ENCODE measurements around the gene KCNQ1. TPM values are rescaled to one million over a fixed set of nuclear protein-coding genes. Genes with fewer than 3 reads are reported as not detected.
A peak's percentile ranks its signal among the peaks of the same experiment; 100 is the strongest.

The KCNQ1 gene
- total RNA-seq, 3 donors from 2014 or later = 15.5 to 44.7 (median 37.4) TPM

DNA sequence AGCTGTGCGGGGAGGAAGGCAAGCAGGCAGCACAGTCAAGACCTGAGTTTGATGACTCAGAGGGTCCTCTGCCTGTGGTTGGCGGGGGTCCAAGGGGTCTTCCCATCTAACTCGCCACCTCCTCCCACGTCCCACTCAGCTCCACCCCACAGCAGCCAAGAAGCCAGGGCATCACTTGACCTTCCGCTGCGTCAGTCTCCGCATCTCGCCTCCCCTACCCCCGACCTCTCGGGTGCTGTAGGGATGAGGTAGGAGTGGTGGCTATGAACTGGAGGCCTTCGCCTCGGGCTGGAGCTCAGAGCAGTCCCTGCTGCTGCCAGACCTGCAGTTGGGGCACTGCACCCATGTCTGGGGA, 350.1 kb downstream of the KCNQ1 start:
- TF ChIP-seq CTCF (IDR thresholded peaks at IDR 0.05) = no peak
- intact Hi-C loops (cut with DNase I, micrococcal nuclease) = no loop called here
- Histone ChIP-seq H3K9me3 (no peaks in the 10 kb centered on the region), H3K4me1 (ENCODE audit: low read depth) (no peaks in the 10 kb centered on the region), H3K4me3 (no peak overlapping the region), H3K36me3 (ENCODE audit: low read depth) (no peaks in the 10 kb centered on the region)
- ATAC-seq = no peak
- DNase-seq = peak in 2 of 3 donors; percentile 14 to 33

GRCh38 chr11:2795491-2795991, 350.7 kb downstream of the KCNQ1 start:
- intact Hi-C loops (cut with DNase I, micrococcal nuclease) = no loop called here
- Histone ChIP-seq H3K36me3 (ENCODE audit: low read depth) (no peaks in the 10 kb centered on the region), H3K4me1 (ENCODE audit: low read depth) (no peaks in the 10 kb centered on the region), H3K9me3 (no peaks in the 10 kb centered on the region), H3K4me3 (no peak overlapping the region)
- ATAC-seq (no peak), DNase-seq (peak in 2 of 3 donors; percentile 16 to 31)
- TF ChIP-seq CTCF (IDR thresholded peaks at IDR 0.05) = no peak

GRCh38 chr11:2796091-2796490, 351.3 kb downstream of the KCNQ1 start:
- DNase-seq = peak in 2 of 3 donors; percentile 17 to 41
- Histone ChIP-seq H3K36me3 (ENCODE audit: low read depth) (no peaks in the 10 kb centered on the region), H3K4me1 (ENCODE audit: low read depth) (no peaks in the 10 kb centered on the region), H3K4me3 (no peak overlapping the region), H3K9me3 (no peaks in the 10 kb centered on the region)
- ATAC-seq = no peak
- TF ChIP-seq CTCF (IDR thresholded peaks at IDR 0.05) = no peak
- intact Hi-C loops (cut with DNase I, micrococcal nuclease) = no loop called here

- Histone ChIP-seq H3K4me1 (ENCODE audit: low read depth) (no peaks in the 10 kb centered on the region), H3K36me3 (ENCODE audit: low read depth) (no peaks in the 10 kb centered on the region), H3K9me3 (no peaks in the 10 kb centered on the region), H3K4me3 (no peak overlapping the region)
- DNase-seq = peak in 1 of 3 donors; percentile 33
- no peak for TF ChIP-seq CTCF (IDR thresholded peaks at IDR 0.05)
- intact Hi-C loops (cut with DNase I, micrococcal nuclease) = no loop called here
- no peak for ATAC-seq
These were observed 351.8 kb downstream of the KCNQ1 start for GRCh38 chr11:2796508-2797113.

DNA sequence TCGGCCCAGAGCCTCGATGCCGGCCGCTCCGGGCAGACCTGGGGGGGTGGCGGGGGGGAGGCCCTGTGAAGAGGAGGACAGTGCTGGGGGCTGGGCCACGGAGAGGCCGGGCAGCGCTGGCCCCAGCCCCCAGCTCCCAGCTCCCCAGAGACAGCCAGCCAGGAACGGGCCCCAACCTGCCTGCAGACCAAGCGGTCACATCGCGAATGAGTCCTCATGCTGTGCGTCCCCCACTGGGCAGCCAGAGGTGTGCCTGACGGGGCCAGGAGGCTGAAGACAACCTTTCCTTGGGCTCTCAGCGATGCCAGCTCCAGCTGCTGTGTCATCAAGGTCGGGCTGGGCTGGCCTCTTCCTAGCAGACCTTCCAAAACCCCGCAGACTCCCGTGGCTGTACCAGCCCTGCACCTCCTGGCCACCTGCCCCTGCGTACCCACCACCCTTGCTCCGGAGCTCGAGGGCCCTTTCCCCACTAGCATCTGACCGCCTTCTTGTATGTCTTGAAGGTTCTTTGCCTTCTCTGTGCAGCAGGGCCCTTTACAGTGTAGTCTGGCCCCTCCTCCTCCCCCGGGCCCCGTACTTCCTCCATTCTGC, 352.4 kb downstream of the KCNQ1 start:
- DNase-seq = peak in 2 of 3 donors; percentile 9 to 40
- intact Hi-C loops (cut with DNase I, micrococcal nuclease) = no loop called here
- no peak for ATAC-seq

More for the DNA sequence above, 352.4 kb downstream of the KCNQ1 start:
- no peaks in the 10 kb centered on the region for H3K36me3 ChIP-seq (ENCODE audit: low read depth)
- TF ChIP-seq CTCF (IDR thresholded peaks at IDR 0.05) = no peak
- no peak overlapping the region for H3K4me3 ChIP-seq
- H3K4me1 ChIP-seq (ENCODE audit: low read depth) = no peaks in the 10 kb centered on the region
- no peaks in the 10 kb centered on the region for H3K9me3 ChIP-seq
